HepG2 (cell line): Measurements from ENCODE around the gene HEPACAM. TPM values are rescaled to one million over a fixed set of nuclear protein-coding genes. Genes with fewer than 3 reads are reported as not detected.

Experiments used
- BCL3 ChIP-seq: sonication (generic); formaldehyde crosslinking; IDR thresholded peaks from 2 replicates; pipeline ENCODE4 v1.5.1; 2020; ENCODE audit warnings: mild to moderate bottlenecking, missing genetic modification reagents, moderate library complexity
- DBP ChIP-seq: sonication (generic); formaldehyde crosslinking; IDR thresholded peaks from 2 replicates; pipeline ENCODE4 v1.4.0; 2020; ENCODE audit warnings: missing genetic modification reagents; ENCODE audit errors: not compliant biosample characterization
- EP300 ChIP-seq, 3 experiments: sonication (generic) in 1 of 3; formaldehyde crosslinking in 1 of 3; IDR thresholded peaks; 2 replicates each; pipeline versions ENCODE4 v1.5.1 to v1.6.1; 2011 to 2020; ENCODE audit warnings: low read depth in 2 of 3, low read length in 2 of 3, borderline replicate concordance in 1 of 3, improper control_type of control experiment in 1 of 3, mild to moderate bottlenecking in 1 of 3, missing genetic modification reagents in 1 of 3, moderate library complexity in 1 of 3
- HNF4A ChIP-seq: sonication (generic); formaldehyde crosslinking; IDR thresholded peaks from 2 replicates; pipeline ENCODE4 v1.4.0; 2020; ENCODE audit warnings: missing genetic modification reagents
- KDM5B ChIP-seq: sonication (generic); formaldehyde crosslinking; IDR thresholded peaks from 2 replicates; pipeline ENCODE4 v1.4.0; 2020; ENCODE audit warnings: missing genetic modification reagents, mild to moderate bottlenecking, borderline replicate concordance
- LCORL ChIP-seq, 2 experiments: fragments of 450-650 bp in 1 of 2; sonication (generic) in 1 of 2; formaldehyde crosslinking in 1 of 2; IDR thresholded peaks; 2 replicates each; pipeline versions ENCODE4 v1.5.0 to v1.6.1; 2017 to 2020; ENCODE audit warnings: antibody characterized with exemption in 1 of 2, missing genetic modification reagents in 1 of 2
- NCOA2 ChIP-seq: sonication (generic); formaldehyde crosslinking; IDR thresholded peaks from 2 replicates; pipeline ENCODE4 v1.8.0; 2022; ENCODE audit warnings: inconsistent platforms
- SALL1 ChIP-seq: sonication (generic); formaldehyde crosslinking; IDR thresholded peaks from 2 replicates; pipeline ENCODE4 v1.8.0; 2022; ENCODE audit warnings: mild to moderate bottlenecking, missing genetic modification reagents
- SIN3A ChIP-seq: IDR thresholded peaks from 2 replicates; pipeline ENCODE4 v1.6.1; 2011; ENCODE audit warnings: low read depth, mild to moderate bottlenecking, control low read depth, low read length, borderline replicate concordance
- SKI ChIP-seq: fragments of 450-650 bp; IDR thresholded peaks from one replicate; pipeline ENCODE4 v1.6.1; 2018; ENCODE audit warnings: mild to moderate bottlenecking; ENCODE audit not compliant: partially characterized antibody
- ZBTB1 ChIP-seq: sonication (generic); formaldehyde crosslinking; IDR thresholded peaks from 2 replicates; pipeline ENCODE4 v1.4.0; 2020; ENCODE audit warnings: missing genetic modification reagents, borderline replicate concordance
- ZIK1 ChIP-seq: sonication (generic); formaldehyde crosslinking; IDR thresholded peaks from 2 replicates; pipeline ENCODE4 v1.5.0; 2020; ENCODE audit warnings: mild to moderate bottlenecking, low read depth, missing genetic modification reagents, borderline replicate concordance
- ZNF280B ChIP-seq: sonication (generic); formaldehyde crosslinking; IDR thresholded peaks from 2 replicates; pipeline ENCODE4 v1.5.0; 2020; ENCODE audit warnings: missing genetic modification reagents, mild to moderate bottlenecking, borderline replicate concordance
- ZNF317 ChIP-seq: sonication (generic); formaldehyde crosslinking; IDR thresholded peaks from 2 replicates; pipeline ENCODE4 v1.5.0; 2020; ENCODE audit warnings: mild to moderate bottlenecking, missing genetic modification reagents
- ZNF556 ChIP-seq: sonication (generic); formaldehyde crosslinking; IDR thresholded peaks from 2 replicates; pipeline ENCODE4 v1.4.0; 2020; ENCODE audit warnings: mild to moderate bottlenecking, missing genetic modification reagents, borderline replicate concordance
- ZNF605 ChIP-seq: sonication (generic); formaldehyde crosslinking; IDR thresholded peaks from 2 replicates; pipeline ENCODE4 v1.8.0; 2022; ENCODE audit warnings: mild to moderate bottlenecking, missing genetic modification reagents
- ZNF607 ChIP-seq: sonication (generic); formaldehyde crosslinking; IDR thresholded peaks from 2 replicates; pipeline ENCODE4 v1.5.1; 2020; ENCODE audit warnings: missing genetic modification reagents, mild to moderate bottlenecking, borderline replicate concordance
- ZNF790 ChIP-seq: sonication (generic); formaldehyde crosslinking; IDR thresholded peaks from 2 replicates; pipeline ENCODE4 v1.8.0; 2022; ENCODE audit warnings: missing genetic modification reagents, mild to moderate bottlenecking, borderline replicate concordance
- ZNF878 ChIP-seq: sonication (generic); formaldehyde crosslinking; IDR thresholded peaks from 2 replicates; pipeline ENCODE4 v1.8.1; 2023; ENCODE audit warnings: mild to moderate bottlenecking, missing genetic modification reagents, moderate library complexity
- polyA plus RNA-seq, 8 experiments: library from polyadenylated mRNA; depleted of rRNA in 3 of 8; stranded (reverse) in 7 of 8; unstranded in 1 of 8; fragments of >200 nt; fragmentation: Illumina TruSeq in 4 of 8; extraction: Trizol in 4 of 8; gene quantifications; 2 replicates each; pipeline versions ENCODE4 v1.2.1 to v1.2.3, GENCODE V29; 2011 to 2016; ENCODE audit warnings: low read depth in 4 of 8, missing spikeins in 1 of 8, mixed read lengths in 1 of 8; ENCODE audit not compliant: insufficient read depth in 1 of 8
- total RNA-seq, 5 experiments: library from RNA; depleted of rRNA; stranded (reverse); fragments of >200 nt; fragmentation: Illumina TruSeq; extraction: Trizol; gene quantifications; 2 replicates each; pipeline ENCODE4 v1.2.3, GENCODE V29; 2016; ENCODE audit warnings: low read depth in 1 of 5
- TF ChIP-seq, protein P1 (sequence below): sonication (generic); formaldehyde crosslinking; IDR thresholded peaks from 2 replicates; pipeline ENCODE4 v1.9.0; 2022; ENCODE audit warnings: low read depth, missing genetic modification reagents

Gene HEPACAM
- total and polyA plus RNA-seq, 2 of the 13 experiments (the other 11 are each of a cell fraction or from before 2014, with no cell fraction given), result 66.9 to 121 TPM

GRCh38 chr11:124935548-124936514 lies at the start of gene HEPACAM (continued):
- TF ChIP-seq ZNF280B (CRISPR knock-in tag) (no peak), NCOA2 (CRISPR knock-in tag) (no peak), KDM5B (CRISPR knock-in tag) (no peak), EP300 (IDR thresholded peaks at IDR 0.05; ENCODE audit: low read depth in 2 of 2, low read length in 2 of 2) (no peak), EP300 (CRISPR knock-in tag; IDR thresholded peaks at IDR 0.05; ENCODE audit: borderline replicate concordance) (no peak), SIN3A (no peak), ZNF607 (CRISPR knock-in tag) (0 out of 2 replicates have a peak, but pooled peaks have one; percentile 32), ZBTB1 (CRISPR knock-in tag) (no peak), HNF4A (peak; percentile 47), ZIK1 (peak; percentile 37; the same call in 1 of the 2 replicates), ZNF605 (CRISPR knock-in tag) (no peak), SALL1 (no peak; the same call in 1 of the 2 replicates), ZNF790 (CRISPR knock-in tag) (no peak), SKI (no peak), LCORL (IDR thresholded peaks at IDR 0.05) (no peak), LCORL (CRISPR knock-in tag; IDR thresholded peaks at IDR 0.05) (no peak; the same call in 1 of the 2 replicates), DBP (no peak), ZNF878 (CRISPR knock-in tag) (no peak), ZNF556 (CRISPR knock-in tag) (no peak), ZNF317 (CRISPR knock-in tag) (no peak), BCL3 (CRISPR knock-in tag) (no peak)
- TF ChIP-seq, protein P1, sequence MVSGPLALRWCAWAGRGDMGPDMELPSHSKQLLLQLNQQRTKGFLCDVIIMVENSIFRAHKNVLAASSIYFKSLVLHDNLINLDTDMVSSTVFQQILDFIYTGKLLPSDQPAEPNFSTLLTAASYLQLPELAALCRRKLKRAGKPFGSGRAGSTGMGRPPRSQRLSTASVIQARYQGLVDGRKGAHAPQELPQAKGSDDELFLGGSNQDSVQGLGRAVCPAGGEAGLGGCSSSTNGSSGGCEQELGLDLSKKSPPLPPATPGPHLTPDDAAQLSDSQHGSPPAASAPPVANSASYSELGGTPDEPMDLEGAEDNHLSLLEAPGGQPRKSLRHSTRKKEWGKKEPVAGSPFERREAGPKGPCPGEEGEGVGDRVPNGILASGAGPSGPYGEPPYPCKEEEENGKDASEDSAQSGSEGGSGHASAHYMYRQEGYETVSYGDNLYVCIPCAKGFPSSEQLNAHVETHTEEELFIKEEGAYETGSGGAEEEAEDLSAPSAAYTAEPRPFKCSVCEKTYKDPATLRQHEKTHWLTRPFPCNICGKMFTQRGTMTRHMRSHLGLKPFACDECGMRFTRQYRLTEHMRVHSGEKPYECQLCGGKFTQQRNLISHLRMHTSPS (CRISPR knock-in tag), result peak; percentile 39; the same call in 1 of the 2 replicates
